Urinary bladder (tissue), 4 donors: ENCODE data around the gene KLRC3. TPM values are rescaled to one million over a fixed set of nuclear protein-coding genes. Genes with fewer than 3 reads are reported as not detected.
"Not testable (repeated sequence)": the region's sequence is repeated elsewhere in the genome, so short reads cannot be mapped to it uniquely, and the experiment has no call there.

Source experiments
- DNase-seq: peaks from one replicate; pipeline ENCODE4 v3.0.0-alpha.2; 2015; ENCODE audit errors: extremely low spot score
- H3K27ac ChIP-seq: one replicate; pipeline ENCODE4 v1.5.1; 2013; ENCODE audit warnings: low read depth, mild to moderate bottlenecking, moderate library complexity
- H3K36me3 ChIP-seq: one replicate; pipeline ENCODE4 v1.6.1; 2013; ENCODE audit warnings: mild to moderate bottlenecking, moderate library complexity; ENCODE audit not compliant: insufficient read depth
- H3K4me1 ChIP-seq: one replicate; pipeline ENCODE4 v1.6.1; 2013; ENCODE audit warnings: mild to moderate bottlenecking, moderate library complexity; ENCODE audit not compliant: insufficient read depth
- H3K4me3 ChIP-seq: one replicate; pipeline ENCODE4 v1.5.1; 2013; ENCODE audit warnings: low read depth, low read length
- WGBS: extraction: QIAGEN DNeasy Blood & Tissue Kit; methylation state at CpG from one replicate; pipeline ENCODE4 v1.1.7; 2013; 5-methylcytosine and 5-hydroxymethylcytosine counted together
- polyA plus RNA-seq: library from polyadenylated mRNA; stranded (reverse); fragments of 200-250 nt; gene quantifications from one replicate; pipeline ENCODE4 v1.2.3, GENCODE V29; 2013
- total RNA-seq: library from RNA; depleted of rRNA; stranded (reverse); fragments of >200 nt; gene quantifications from one replicate; pipeline ENCODE4 v1.2.3, GENCODE V29; 2014
- donor health status: healthy with polysubstance abuse.
- donor health status: healthy.

KLRC3 gene
- total RNA-seq (0.69 TPM), polyA plus RNA-seq (0.49 TPM)

DNA sequence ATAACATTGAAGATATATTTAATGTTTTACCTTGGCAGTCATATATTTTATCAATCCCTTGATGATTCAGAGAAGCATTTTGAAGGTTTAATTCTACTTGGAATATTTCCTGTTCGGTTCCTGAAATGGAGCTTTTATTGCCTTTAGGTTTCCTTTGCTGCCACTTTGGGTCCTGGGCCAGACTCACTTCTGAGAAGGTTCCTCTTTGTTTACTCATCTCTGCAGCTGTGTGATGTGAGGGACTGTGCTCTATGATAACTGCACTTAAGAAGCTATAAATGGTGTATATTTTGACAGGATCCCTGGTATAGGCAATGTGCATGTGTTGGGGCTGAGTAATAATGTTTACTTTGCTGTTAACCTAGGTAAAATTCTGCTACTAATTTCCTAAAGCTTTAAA lies at the start of gene KLRC3:
TSS of gene KLRC3 (minus strand) at position 262 of the 400 bp plus-strand sequence. CDS start at position 217, 45 bp downstream.
- DNase-seq, H3K4me3 ChIP-seq, H3K4me1 ChIP-seq, H3K36me3 ChIP-seq, H3K27ac ChIP-seq: not testable (repeated sequence)
- 15% methylated on average over 1 of the region's 1 CpG for WGBS

DNA sequence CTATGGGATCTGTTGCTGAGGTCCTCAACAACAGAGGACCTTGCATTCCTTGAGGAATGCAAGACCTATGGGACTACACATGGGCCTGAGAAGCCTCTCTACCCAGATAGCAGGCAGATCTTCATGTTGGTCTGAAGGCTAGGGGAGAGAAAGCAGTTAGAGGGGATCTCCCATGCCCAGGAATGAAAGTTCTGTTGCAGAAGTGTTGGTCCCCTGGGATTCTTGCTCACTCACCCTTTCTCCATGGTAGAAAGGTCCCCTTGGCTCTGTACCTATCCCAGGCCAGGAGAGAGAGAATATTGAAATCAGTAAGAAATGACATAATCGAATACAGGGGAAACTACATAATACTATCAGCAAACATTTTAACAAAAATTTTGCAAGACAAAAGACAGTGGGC lies 49.3 kb upstream of the KLRC3 start:
- no peak for DNase-seq
- no peaks in the 10 kb centered on the region for H3K4me1 ChIP-seq
- H3K4me3 ChIP-seq = no peak overlapping the region
- H3K27ac ChIP-seq = no peak overlapping the region
- H3K36me3 ChIP-seq = no peaks in the 10 kb centered on the region
- WGBS = 82% methylated on average over 1 of the region's 1 CpG

- no peak for DNase-seq
- H3K4me3 ChIP-seq = no peak overlapping the region
- H3K4me1 ChIP-seq = no peaks in the 10 kb centered on the region
- no peaks in the 10 kb centered on the region for H3K36me3 ChIP-seq
- no peak overlapping the region for H3K27ac ChIP-seq
- WGBS = 83% methylated on average over 4 of the region's 4 CpGs
Observed at GRCh38 chr12:10466311-10466710, 45.9 kb upstream of the KLRC3 start.

DNA sequence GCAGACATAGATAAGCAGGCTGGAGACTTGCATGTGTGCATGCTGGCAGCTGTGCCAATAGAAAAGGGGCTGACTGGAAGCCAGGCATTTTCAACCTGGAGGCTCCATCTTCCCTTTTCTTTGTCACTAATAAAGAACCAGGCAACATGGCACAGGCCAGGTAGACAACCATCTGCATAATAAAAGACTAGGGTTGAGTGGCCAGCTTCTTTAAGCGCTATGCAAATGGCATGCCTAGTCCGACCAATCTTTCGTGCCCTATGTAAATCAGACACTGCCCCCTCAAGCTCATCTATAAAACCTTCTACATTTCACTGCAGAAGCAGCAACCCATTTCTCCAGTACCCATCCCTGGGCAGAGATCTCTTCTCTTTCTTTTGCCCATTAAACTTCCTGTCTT lies 37.4 kb upstream of the KLRC3 start:
- H3K4me1 ChIP-seq = no peaks in the 10 kb centered on the region
- DNase-seq = no peak
- H3K4me3 ChIP-seq = no peak overlapping the region
- H3K36me3 ChIP-seq = no peaks in the 10 kb centered on the region
- no peak overlapping the region for H3K27ac ChIP-seq
- 88% methylated on average over 3 of the region's 3 CpGs for WGBS

DNA sequence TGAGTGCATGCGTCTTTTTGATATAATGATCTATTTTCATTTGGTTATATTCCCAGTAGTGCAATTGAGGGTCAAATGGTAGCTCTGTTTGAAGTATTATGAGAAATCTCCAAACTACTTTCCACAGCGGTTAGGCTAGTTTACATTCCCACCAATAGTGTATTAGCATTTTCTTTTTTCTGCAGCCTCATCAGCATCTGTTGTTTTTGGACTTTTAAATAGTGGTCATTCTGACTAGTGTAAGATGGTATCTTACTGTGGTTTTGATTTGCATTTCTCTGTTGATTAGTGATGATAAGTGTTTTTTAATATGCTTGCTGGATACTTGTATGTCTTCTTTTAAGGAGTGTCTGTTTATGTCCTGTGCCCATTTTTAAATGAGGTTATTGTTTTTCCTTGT lies 36.5 kb upstream of the KLRC3 start:
- Histone ChIP-seq H3K27ac (no peak overlapping the region), H3K4me3 (no peak overlapping the region), H3K36me3 (no peaks in the 10 kb centered on the region), H3K4me1 (no peaks in the 10 kb centered on the region)
- DNase-seq = no peak
- 94% methylated on average over 2 of the region's 2 CpGs for WGBS

DNA sequence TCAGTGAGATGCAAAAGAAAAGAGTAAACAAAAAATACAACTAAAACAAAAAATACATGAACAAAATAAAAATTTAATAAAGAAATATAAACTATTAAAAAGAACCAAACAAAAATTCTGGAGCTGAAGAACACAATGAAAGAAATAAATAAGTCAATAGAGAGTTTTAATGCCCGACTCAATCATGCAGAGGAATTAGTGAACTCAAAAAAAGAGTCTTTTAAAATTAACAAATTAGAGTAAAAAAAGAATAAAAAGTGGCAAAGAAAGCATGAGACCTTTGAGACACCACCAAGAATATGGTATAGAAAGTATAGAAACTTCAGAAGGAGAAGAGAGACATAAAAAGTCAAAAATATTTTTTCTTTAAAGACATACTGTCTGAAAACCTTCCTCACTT lies 35.4 kb upstream of the KLRC3 start:
- H3K4me1 ChIP-seq = no peaks in the 10 kb centered on the region
- 89% methylated on average over 1 of the region's 1 CpG for WGBS
- H3K27ac ChIP-seq = no peak overlapping the region
- no peak for DNase-seq
- H3K4me3 ChIP-seq = no peak overlapping the region
- H3K36me3 ChIP-seq = no peaks in the 10 kb centered on the region

- H3K36me3 ChIP-seq = no peaks in the 10 kb centered on the region
- H3K27ac ChIP-seq = no peak overlapping the region
- 79% methylated on average over 1 of the region's 1 CpG for WGBS
- DNase-seq = no peak
- no peaks in the 10 kb centered on the region for H3K4me1 ChIP-seq
- H3K4me3 ChIP-seq = no peak overlapping the region
Observed at GRCh38 chr12:10454531-10454930, 34.1 kb upstream of the KLRC3 start.

- no peak for DNase-seq
- no peaks in the 10 kb centered on the region for H3K36me3 ChIP-seq
- whole genome bisulfite sequencing = 52% methylated on average over 2 of the region's 2 CpGs
- no peaks in the 10 kb centered on the region for H3K4me1 ChIP-seq
- no peak within 1 kb of the TSS for H3K4me3 ChIP-seq
- no peak within 1 kb of the TSS for H3K27ac ChIP-seq
Observed at GRCh38 chr12:10453156-10453555, 32.8 kb upstream of the KLRC3 start, which contains the start of gene KLRC1. TSS of gene KLRC1 (minus strand) at chr12:10453377. CDS start at chr12:10451156, 2,221 bp downstream.

DNA sequence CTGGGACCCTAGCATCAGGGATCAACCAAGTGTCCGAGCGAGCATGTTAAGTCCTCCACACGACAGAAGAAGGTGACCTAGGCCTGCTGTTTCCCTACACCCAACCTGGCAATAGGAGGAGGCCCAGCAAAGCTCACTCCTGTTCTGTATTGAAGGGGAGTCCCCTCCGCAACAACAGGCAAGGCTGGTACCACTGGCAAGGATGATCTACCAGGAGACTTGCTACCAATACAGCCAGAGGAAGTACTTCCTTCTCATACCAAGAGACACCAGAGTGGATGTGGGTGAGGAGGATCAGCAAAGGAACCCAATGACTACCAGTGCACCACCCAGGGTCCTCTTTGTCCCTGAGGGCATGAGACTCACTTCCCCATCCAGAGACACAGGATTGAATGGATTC lies 27.8 kb upstream of the KLRC3 start:
- Histone ChIP-seq H3K4me3 (no peak overlapping the region), H3K36me3 (no peaks in the 10 kb centered on the region), H3K4me1 (no peaks in the 10 kb centered on the region), H3K27ac (no peak overlapping the region)
- no peak for DNase-seq
- WGBS = 90% methylated on average over 4 of the region's 4 CpGs

DNA sequence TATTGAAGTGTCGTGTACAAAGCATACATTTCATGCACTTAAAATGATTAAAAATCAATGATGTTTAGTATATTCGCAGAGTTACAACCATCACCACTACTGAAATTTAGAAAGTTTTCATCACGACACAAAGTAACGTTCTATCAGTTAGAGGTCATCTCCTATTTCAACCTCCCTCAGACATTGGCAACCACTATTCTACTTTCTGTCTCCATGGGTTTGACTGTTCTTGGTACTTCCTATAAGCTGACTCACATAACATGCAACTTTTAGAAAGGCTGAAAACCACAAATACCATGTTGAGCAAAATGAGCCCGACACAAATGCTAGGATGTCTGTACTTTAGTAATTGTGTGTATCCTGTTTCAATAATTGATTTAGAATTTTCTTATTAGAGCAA lies 25.7 kb upstream of the KLRC3 start:
- not testable (repeated sequence) for DNase-seq, H3K36me3 ChIP-seq, H3K4me1 ChIP-seq, H3K4me3 ChIP-seq, H3K27ac ChIP-seq
- 77% methylated on average over 5 of the region's 5 CpGs for WGBS

GRCh38 chr12:10441144-10441543 lies 20.7 kb upstream of the KLRC3 start:
- H3K4me3 ChIP-seq, H3K36me3 ChIP-seq, H3K27ac ChIP-seq, DNase-seq, H3K4me1 ChIP-seq: not testable (repeated sequence)
- WGBS = 89% methylated on average over 8 of the region's 8 CpGs

GRCh38 chr12:10439608-10440274 lies 19.3 kb upstream of the KLRC3 start:
- not testable (repeated sequence) for H3K4me3 ChIP-seq, H3K4me1 ChIP-seq, DNase-seq, H3K27ac ChIP-seq, H3K36me3 ChIP-seq
- 57% methylated on average over 2 of the region's 2 CpGs for WGBS

DNA sequence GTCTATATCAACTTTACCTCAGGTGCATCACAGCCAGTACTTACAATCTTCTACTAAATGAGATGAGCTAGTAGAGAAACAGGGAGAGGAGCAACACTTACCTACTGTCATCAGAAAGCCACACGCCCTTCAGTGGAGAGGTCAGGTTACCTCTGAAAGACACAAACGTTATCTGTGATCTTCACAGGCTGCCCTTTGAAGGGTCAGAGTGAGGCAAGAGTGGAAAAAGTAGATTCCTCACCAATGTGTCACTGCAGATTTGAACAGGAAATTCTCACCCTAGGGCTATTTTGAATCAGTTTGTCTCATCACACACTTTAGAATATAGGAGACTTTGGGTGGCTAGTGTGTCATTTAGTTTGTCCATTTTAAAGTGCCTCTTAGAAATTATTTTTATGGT lies 17.2 kb upstream of the KLRC3 start:
- H3K27ac ChIP-seq, DNase-seq, H3K36me3 ChIP-seq, H3K4me1 ChIP-seq, H3K4me3 ChIP-seq: not testable (repeated sequence)
- 45% methylated on average over 2 of the region's 2 CpGs for WGBS

DNA sequence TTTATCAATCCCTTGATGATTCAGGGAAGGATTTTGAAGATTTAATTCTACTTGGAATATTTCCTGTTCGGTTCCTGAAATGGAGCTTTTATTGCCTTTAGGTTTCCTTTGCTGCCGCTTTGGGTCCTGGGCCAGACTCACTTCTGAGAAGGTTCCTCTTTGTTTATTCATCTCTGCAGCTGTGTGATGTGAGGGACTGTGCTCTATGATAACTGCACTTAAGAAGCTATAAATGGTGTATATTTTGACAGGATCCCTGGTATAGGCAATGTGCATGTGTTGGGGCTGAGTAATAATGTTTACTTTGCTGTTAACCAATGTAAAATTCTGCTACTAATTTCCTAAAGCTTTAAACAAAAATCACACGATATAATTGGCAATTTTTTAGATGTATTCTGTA lies 15.4 kb upstream of the KLRC3 start, which contains the start of gene KLRC2:
TSS of gene KLRC2 (minus strand) at position 195 of the 400 bp plus-strand sequence. CDS start at position 171, 24 bp downstream.
- WGBS = 19% methylated on average over 3 of the region's 3 CpGs
- not testable (repeated sequence) for H3K36me3 ChIP-seq, DNase-seq, H3K4me3 ChIP-seq, H3K27ac ChIP-seq, H3K4me1 ChIP-seq
